OCI-LY3 (cell line): ENCODE results near the gene KRTAP5-6.

ENCODE experiments used
- H2AFZ ChIP-seq: fragments of 200-600, 300-600 bp; shearing (Covaris generic); 2 replicates; pipeline ENCODE4 v1.6.0; 2014; ENCODE audit warnings: antibody characterized with exemption, low read depth, low read length
- H3K27ac ChIP-seq: fragments of 200-600, 300-600 bp; sonication (generic); 2 replicates; pipeline ENCODE4 v1.5.1; 2014; ENCODE audit warnings: mild to moderate bottlenecking, low read length, moderate library complexity, mixed read lengths
- H3K27me3 ChIP-seq: fragments of 200-600, 300-600 bp; sonication (generic); 2 replicates; pipeline ENCODE4 v1.6.1; 2014; ENCODE audit warnings: low read depth, low read length, mixed read lengths
- H3K36me3 ChIP-seq: fragments of 200-600, 300-600 bp; sonication (generic); replicated peaks from 2 replicates; pipeline ENCODE3; 2014; ENCODE audit warnings: low read depth, low read length, mixed read lengths
- H3K4me1 ChIP-seq: fragments of 300-600, 200-600 bp; sonication (generic); 2 replicates; pipeline ENCODE4 v1.6.1; 2014; ENCODE audit warnings: low read length, mixed read lengths
- H3K4me2 ChIP-seq: fragments of 200-600, 300-600 bp; sonication (generic); 2 replicates; pipeline ENCODE4 v1.6.1; 2014; ENCODE audit warnings: low read length, mixed read lengths
- H3K4me3 ChIP-seq: fragments of 300-600, 200-600 bp; sonication (generic); 2 replicates; pipeline ENCODE4 v1.5.1; 2014; ENCODE audit warnings: antibody characterized with exemption, mild to moderate bottlenecking, low read length, moderate library complexity
- H3K79me2 ChIP-seq: fragments of 300-600, 200-600 bp; shearing (Covaris generic); 2 replicates; pipeline ENCODE4 v1.6.1; 2014; ENCODE audit warnings: mild to moderate bottlenecking, low read length, mixed read lengths
- H3K9ac ChIP-seq: fragments of 300-600, 200-600 bp; shearing (Covaris generic); 2 replicates; pipeline ENCODE4 v1.6.0; 2014; ENCODE audit warnings: mild to moderate bottlenecking, low read length, moderate library complexity
- H3K9me3 ChIP-seq: fragments of 200-600, 300-600 bp; shearing (Covaris generic); 2 replicates; pipeline ENCODE4 v1.6.1; 2014; ENCODE audit warnings: low read length, mixed read lengths; ENCODE audit not compliant: insufficient read depth
- H4K20me1 ChIP-seq: fragments of 200-600, 300-600 bp; sonication (generic); 2 replicates; pipeline ENCODE4 v1.6.1; 2016; ENCODE audit warnings: low read length, mixed read lengths; ENCODE audit not compliant: insufficient read depth
- CTCF ChIP-seq: fragments of 200-600, 300-600 bp; sonication (generic); IDR thresholded peaks from 2 replicates; pipeline ENCODE4 v1.5.1; 2014; ENCODE audit warnings: antibody characterized with exemption, low read length, low read depth
- EZH2phosphoT487 ChIP-seq: fragments of 200-600 bp; shearing (Covaris generic); IDR thresholded peaks from 2 replicates; pipeline ENCODE4 v1.6.1; 2018; ENCODE audit warnings: antibody characterized with exemption, mixed run types, low read depth

KRTAP5-6 gene

GRCh38 chr11:1707751-1708150 lies 10.8 kb downstream of the KRTAP5-6 start:
- H4K20me1 ChIP-seq, result no peaks in the 10 kb centered on the region
- no peaks in the 10 kb centered on the region for H3K36me3 ChIP-seq
- TF ChIP-seq EZH2phosphoT487, result no peak
- no peak overlapping the region for H3K4me3 ChIP-seq
- H3K79me2 ChIP-seq, result no peaks in the 10 kb centered on the region
- H3K4me1 ChIP-seq, result peaks cover 7% of the 10 kb centered on the region
- H3K9ac ChIP-seq, result no peak overlapping the region
- H3K27ac ChIP-seq, result no peak overlapping the region
- no peaks in the 10 kb centered on the region for H3K9me3 ChIP-seq
- no peak overlapping the region for H2AFZ ChIP-seq
- H3K4me2 ChIP-seq, result no peak overlapping the region
- peaks cover 36% of the 10 kb centered on the region for H3K27me3 ChIP-seq

GRCh38 chr11:1708716-1709115 lies 11.7 kb downstream of the KRTAP5-6 start:
- no peak overlapping the region for H3K4me2 ChIP-seq
- no peaks in the 10 kb centered on the region for H3K36me3 ChIP-seq
- peaks cover 7% of the 10 kb centered on the region for H3K4me1 ChIP-seq
- H3K27ac ChIP-seq, result no peak overlapping the region
- no peaks in the 10 kb centered on the region for H4K20me1 ChIP-seq
- H3K9ac ChIP-seq, result no peak overlapping the region
- H3K79me2 ChIP-seq, result no peaks in the 10 kb centered on the region
- no peak overlapping the region for H2AFZ ChIP-seq
- no peak overlapping the region for H3K4me3 ChIP-seq
- H3K27me3 ChIP-seq, result peaks cover 36% of the 10 kb centered on the region
- TF ChIP-seq CTCF (no peak), EZH2phosphoT487 (no peak)
- no peaks in the 10 kb centered on the region for H3K9me3 ChIP-seq

- Histone ChIP-seq H3K4me3 (no peak overlapping the region), H3K9me3 (no peaks in the 10 kb centered on the region), H3K36me3 (no peaks in the 10 kb centered on the region), H3K9ac (no peak overlapping the region), H3K79me2 (no peaks in the 10 kb centered on the region), H3K27me3 (peaks cover 28% of the 10 kb centered on the region), H3K4me1 (no peaks in the 10 kb centered on the region), H3K4me2 (no peak overlapping the region), H3K27ac (no peak overlapping the region), H4K20me1 (no peaks in the 10 kb centered on the region), H2AFZ (no peak overlapping the region)
- TF ChIP-seq EZH2phosphoT487 (no peak), CTCF (no peak)
These were observed 18.2 kb downstream of the KRTAP5-6 start for GRCh38 chr11:1714908-1715885.

GRCh38 chr11:1717745-1718144 lies 20.8 kb downstream of the KRTAP5-6 start:
- TF ChIP-seq EZH2phosphoT487, result no peak
- no peak for TF ChIP-seq CTCF
- Histone ChIP-seq H3K4me2 (no peak overlapping the region), H2AFZ (no peak overlapping the region), H3K36me3 (no peaks in the 10 kb centered on the region), H3K79me2 (no peaks in the 10 kb centered on the region), H3K27me3 (peaks cover 13% of the 10 kb centered on the region; the same call in 1 of the 2 replicates), H3K27ac (no peak overlapping the region), H3K4me1 (no peaks in the 10 kb centered on the region), H4K20me1 (no peaks in the 10 kb centered on the region), H3K9me3 (no peaks in the 10 kb centered on the region), H3K4me3 (no peak overlapping the region), H3K9ac (no peak overlapping the region)
